ENCODE results near the gene ZNF692.

GRCh38 chr1:248824301-248824700 lies 34.6 kb downstream of the ZNF692 start:
- TF ChIP-seq CTCF (IDR thresholded peaks at IDR 0.05; ENCODE audit: borderline replicate concordance, extremely low read depth, low read length, poor library complexity, severe bottlenecking) (no peak), EZH2 (IDR thresholded peaks at IDR 0.05; ENCODE audit: borderline replicate concordance, low read depth, low read length, severe bottlenecking) (no peak)
